GM18511 (cell line): ENCODE results near the gene LRRC8E.
"Not testable (repeated sequence)": the region's sequence is repeated elsewhere in the genome, so short reads cannot be mapped to it uniquely, and the experiment has no call there.

Experiments
- ATAC-seq: cut with Tn5 transposase; IDR thresholded peaks from one replicate; pipeline ENCODE4 v1.9.1; 2021; ENCODE audit warnings: mild to moderate bottlenecking, moderate library complexity; ENCODE audit not compliant: unreplicated experiment

Gene LRRC8E

GRCh38 chr19:7883796-7884570 is 4.3 kb upstream of the LRRC8E start:
- no peak for ATAC-seq

DNA sequence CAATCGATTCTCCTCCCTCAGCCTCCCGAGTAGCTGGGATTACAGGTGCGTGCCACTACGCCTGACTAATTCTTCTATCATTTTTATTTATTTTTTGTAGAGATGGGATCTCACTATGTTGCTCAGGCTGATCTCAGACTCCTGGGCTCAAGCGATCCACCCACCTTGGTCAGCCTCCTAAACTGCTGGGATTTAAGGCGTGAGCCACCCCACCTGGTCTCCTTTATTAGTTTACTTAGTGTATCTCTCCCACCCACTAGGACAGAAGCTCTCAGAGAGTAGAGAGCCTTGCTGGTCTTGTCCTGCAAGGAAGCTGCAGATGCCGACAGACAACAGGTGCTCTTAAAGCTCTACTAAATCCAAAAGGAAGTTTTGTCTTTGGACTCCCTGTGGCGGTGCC is 2.5 kb upstream of the LRRC8E start:
- no peak for ATAC-seq

DNA sequence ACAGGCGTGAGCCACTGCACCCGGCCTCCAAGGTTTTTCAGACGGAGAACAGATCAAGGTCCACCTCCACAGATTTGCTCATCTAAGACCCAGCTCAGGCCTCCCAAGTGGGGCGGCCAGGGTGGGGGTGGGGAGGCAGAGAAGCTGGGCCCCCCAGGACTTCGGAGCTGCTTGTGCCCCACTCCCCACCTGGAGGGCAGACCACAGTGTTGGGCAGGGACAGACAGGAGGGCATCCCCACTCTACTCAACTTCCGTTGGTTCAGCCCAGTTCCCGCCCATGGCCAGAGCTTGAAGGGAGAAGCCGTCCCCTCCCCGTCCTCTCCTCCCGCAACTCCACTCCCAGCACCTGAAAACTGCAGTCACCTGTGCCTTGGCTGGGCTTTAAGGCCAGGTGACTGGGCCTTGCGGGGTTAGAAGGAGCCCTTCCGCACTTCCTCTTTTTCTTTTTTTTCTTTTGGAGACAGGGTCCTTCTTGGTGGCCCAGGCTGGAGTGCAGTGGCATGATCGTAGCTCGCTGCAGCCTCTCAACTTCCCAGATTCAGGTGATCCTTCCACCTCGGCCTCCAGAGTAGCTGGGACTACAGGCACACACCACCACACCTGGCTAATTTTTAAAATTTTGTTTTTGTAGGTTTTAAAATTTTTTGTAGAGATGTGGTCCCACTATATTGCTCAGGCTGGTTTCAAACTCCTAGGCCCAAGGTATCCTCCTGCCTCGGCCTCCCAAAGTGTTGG is 734 bp upstream of the LRRC8E start:
- no peak for ATAC-seq

DNA sequence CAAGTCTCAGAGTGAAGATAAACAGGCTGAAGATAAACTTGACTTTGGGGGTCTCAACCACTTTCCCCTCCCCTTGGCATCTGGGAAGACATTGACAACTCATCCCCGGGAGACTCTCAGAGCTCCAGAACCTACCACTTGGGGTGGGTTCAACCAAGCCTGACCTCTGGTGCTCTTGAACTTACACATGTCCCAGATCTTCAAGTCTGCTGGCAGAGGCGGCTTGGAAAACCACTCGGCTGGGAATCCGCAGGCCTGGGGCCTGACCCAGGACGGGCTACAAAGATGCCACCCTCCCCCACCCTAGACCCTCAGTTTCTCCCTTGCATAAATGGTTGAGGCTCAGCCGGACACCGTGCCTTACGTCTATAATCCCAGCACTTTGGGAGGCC is 512 bp downstream of the LRRC8E start:
- ATAC-seq, result no peak

DNA sequence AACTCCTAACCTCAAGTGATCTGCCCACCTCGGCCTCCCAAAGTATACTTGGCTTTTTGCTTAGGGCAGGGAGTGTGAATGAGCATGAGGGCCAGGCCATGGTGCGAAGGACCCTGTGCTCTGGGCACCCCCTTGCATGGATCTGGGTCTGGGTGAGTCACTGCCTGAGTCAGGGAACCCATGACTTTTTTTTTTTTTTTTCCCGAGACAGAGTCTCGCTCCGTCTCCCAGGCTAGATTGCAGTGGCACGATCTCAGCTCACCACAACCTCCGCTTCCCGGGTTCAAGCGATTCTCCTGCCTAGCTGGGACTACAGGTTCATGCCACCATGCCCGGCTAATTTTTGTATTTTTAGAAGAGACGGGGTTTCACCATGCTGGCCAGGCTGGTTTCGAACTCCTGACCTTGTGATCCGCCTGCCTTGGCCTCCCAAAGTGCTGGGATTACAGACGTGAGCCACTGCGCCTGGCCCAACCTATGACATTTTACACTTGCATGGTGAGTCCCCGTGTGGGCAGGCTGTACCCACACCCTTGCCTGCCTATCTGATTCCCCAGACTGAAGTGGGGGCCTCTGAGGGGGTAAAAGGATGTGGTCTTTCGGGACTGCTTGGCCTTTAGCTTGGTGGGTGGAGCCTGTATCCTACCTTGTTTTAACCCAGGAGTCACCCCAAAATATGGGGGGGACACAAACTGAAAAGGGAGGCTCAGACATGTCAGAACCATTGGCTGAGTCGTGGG is 5.2 kb downstream of the LRRC8E start:
- not testable (repeated sequence) for ATAC-seq

- no peak for ATAC-seq
Observed at GRCh38 chr19:7894612-7895309, 6.5 kb downstream of the LRRC8E start.

GRCh38 chr19:7895565-7895964 is 7.3 kb downstream of the LRRC8E start:
- ATAC-seq, result no peak

- ATAC-seq, result no peak
Observed at GRCh38 chr19:7897292-7897691, 9.0 kb downstream of the LRRC8E start.

GRCh38 chr19:7898967-7899366 is 10.7 kb downstream of the LRRC8E start:
- ATAC-seq, result no peak

- ATAC-seq, result no peak
Observed at GRCh38 chr19:7899751-7900378, 11.6 kb downstream of the LRRC8E start.

- ATAC-seq, result no peak
Observed at GRCh38 chr19:7900401-7900870, 12.1 kb downstream of the LRRC8E start.

GRCh38 chr19:7900931-7901330 is 12.6 kb downstream of the LRRC8E start:
- no peak for ATAC-seq

DNA sequence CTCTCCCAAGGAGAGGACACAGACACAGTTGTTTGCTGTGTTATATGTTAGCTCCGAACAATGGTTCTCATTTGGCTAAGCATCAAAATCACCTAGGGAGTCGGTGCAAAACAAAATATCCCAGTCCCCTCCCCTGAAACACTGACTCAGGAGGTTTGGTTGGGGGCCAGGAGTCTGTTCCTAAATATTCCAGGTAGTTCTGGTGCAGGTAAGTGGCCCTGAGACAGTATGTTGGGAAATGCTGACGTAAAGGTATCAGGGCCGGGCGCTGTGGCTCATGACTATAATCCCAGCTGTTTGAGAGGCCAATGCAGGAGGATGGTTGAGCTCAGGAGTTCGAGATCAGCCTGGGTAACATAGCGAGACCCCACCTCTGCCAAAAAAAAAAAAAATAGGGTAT is 13.0 kb downstream of the LRRC8E start:
- ATAC-seq, result no peak

DNA sequence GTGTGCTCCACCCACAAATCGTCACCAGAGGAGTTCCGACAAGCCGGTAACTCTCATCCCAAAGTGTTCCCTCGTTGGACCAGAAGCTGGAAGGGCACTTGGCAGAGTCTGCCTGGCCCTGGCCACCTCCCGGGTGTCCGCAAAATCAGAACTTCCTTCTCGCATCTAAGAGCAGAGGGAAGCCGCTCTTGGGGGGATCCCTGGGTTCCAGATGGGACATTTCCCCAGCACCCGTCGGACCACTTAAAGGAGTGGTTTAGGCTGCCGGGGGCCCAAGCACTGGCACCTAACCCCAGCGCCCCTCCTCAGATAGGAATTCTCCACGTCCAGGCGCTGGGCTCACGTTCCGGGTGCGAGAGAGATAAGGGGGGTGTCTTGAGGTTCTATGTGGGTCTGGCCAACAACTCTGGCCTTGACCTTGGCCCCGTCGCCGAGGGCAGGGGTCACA is 14.5 kb downstream of the LRRC8E start:
- ATAC-seq, result no peak

GRCh38 chr19:7903244-7904073 is 15.1 kb downstream of the LRRC8E start, which contains the start of gene MAP2K7:
MAP2K7 (plus strand) TSS chr19:7903877; CDS start chr19:7903945, 68 bp downstream.
- peak; percentile 89 for ATAC-seq

DNA sequence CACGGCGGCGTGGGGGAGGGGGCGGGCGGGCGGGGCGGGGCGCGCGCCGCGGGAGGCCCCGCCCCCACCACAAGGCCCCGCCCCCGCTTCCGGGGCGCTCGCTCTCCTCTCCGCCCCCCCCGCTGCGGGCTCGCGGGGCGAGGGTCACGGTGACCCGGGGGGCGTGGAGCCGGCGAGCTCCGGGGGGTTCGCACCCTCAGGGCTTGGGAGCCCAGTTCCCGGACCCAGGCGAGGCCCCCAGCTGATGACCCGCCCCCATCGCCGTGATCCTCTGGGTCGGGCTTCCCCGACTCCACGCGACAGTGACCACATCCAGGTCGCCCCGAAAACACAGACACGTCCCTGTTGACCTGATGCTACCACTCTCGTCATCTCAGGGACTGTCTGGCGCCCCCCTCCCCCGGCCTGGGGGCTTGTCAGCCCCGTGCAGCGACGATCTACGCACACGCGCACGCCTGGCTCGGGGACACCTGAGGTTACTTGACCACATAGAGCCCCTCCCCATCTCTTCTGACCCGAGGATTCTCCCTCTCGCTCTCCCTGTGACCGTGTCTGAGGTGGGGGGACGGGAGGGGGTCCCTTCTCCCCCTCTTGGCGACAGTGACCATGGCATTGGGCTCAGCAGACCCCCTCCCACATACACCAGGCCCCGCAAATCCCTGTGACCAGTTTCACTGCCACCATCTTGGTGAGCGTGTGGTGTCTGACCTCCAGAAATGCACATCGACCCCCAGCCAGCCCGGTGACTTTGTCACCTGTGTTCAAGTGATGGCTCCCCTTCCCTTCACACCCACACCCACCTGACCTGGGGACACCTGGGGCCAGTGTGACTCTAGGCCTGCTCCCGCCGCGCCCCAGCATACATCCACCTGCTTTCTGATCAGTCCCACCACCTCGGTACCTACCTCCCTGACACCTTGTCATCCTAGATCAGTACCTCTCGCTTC is 16.0 kb downstream of the LRRC8E start:
- ATAC-seq, result peak; percentile 42

DNA sequence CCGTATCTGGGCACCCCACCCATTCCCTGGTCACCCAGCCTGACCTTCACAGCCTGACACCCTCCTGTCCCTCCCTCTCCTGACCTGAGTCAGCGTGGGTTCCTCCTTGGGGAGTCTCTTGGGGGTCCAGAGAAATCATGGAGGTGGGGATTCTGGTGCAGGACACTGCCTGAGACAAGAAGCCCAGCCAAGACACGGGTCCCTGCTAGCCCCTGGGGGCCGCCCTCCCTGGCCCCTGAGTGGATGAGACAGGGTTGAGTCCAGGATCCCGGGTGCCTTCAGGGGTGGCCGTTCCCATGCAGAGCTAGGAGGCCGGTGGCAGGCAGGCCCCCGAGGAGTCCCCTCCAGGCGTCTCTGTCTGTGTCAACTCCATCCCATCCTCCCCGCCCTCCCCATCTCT is 17.0 kb downstream of the LRRC8E start:
- ATAC-seq, result no peak

GRCh38 chr19:7905859-7906258 is 17.5 kb downstream of the LRRC8E start:
- no peak for ATAC-seq
